HG02981 (cell line): ENCODE data around the gene CAMKMT.

ENCODE experiments used
- ATAC-seq: cut with Tn5 transposase; IDR thresholded peaks from one replicate; pipeline ENCODE4 v1.9.1; 2021; ENCODE audit warnings: mild to moderate bottlenecking, moderate library complexity; ENCODE audit not compliant: unreplicated experiment

Gene CAMKMT

DNA sequence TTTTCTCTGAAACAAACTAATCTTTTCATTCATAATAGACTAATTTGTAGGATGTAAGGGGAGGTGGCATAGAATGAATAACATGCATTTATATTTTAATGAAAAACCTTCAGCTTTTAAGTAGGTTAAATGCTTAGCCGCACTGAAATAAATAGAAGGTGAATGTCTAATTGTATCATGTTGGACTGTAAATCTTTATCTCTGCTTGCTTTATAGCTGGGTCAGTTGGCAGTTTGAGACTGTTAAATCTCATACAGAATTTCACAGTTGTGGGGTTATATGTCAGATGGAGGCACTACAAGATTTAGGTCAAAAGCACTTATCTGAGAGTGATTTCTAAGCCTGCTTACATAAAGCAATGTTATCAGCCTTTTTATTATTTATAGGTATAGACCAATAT, 405.0 kb downstream of the CAMKMT start:
- no peak for ATAC-seq

DNA sequence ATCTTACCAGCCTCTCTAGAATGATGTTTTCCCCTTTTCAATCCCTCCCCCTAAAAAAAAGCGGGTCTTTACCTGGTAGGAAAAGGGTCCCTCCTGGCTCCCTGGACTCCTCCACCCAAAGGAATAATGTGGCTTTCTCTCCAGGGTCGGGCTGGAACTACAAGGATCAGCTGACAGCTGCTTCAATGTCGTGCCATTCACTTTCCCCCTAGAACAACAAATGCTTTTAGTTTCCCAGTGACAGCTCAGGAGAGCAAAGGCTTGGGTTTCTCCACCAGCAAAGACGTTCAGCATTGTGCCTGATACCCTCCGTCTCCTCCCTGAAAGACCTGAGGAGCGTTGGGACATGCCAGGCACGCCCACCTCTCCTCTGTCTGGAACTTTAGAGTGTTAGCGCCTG, 405.9 kb downstream of the CAMKMT start:
- ATAC-seq = no peak

DNA sequence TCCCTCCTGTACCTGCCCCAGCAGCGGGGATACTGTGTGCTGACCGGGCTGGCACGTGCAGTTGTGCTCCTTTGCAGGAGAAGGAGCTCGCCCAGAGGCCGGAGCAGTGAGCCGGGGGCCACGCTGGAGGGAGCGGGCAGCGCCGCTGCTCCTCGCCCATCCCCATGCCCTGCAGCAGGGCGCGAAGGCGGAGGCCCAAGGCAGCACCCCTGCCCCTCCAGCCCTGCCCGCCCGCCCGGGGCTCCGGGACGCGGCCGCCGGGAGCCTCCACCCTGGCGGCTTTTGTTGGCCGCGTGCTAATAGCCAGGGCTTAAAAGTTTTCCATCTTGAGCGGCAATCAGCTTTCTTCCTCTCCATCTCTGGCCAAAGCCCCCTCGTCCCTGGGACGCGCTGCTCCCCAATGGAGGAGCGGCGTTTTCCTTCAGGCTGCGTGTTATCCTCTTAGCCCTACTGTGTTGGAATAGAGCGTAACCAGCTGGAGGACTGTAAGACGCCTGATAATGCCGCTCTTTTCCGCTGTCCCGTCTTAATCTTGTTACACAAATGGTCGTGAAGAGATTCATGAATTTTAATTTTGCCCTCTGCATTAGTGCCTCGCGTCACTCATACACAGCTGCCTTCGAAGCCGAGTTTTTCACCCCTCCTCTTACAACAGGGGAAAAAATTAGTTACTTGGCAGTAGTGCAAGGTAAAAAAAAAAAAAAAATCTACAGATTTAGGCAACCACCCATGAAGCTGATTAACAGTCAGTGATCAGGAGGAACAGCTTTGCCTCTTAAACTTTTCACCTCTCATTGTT, 406.9 kb downstream of the CAMKMT start:
- ATAC-seq = no peak

DNA sequence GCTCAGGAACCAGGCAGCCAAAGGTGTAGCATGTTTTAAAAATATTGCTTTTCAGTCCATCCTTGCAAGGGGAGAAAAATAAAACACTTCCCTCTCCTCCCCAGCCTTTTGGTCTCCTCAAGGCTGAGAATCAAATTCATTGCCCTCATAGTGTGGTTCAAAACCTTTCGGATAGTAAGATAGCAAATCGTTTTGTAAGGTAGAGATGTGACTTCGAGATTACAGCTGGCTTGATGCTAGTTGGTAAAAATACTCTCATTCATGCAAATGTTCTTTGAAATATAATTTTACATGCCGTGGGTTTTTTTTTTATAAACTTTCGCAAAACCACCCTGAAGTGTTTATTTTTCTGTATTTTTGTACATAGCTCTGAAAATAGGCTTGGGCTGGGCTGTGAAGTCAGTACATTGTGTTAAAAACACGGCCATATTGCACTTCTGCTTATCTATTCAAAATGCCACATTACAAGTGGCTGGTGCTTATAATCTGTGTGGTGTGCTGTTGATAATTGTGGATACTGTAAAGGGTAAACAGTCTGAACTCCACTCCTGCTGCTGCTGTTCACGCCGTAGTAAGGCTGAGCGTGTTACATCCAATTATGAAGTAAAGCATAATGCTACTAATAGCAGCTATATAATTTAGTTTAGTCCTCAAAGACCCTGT, 407.7 kb downstream of the CAMKMT start:
- no peak for ATAC-seq

DNA sequence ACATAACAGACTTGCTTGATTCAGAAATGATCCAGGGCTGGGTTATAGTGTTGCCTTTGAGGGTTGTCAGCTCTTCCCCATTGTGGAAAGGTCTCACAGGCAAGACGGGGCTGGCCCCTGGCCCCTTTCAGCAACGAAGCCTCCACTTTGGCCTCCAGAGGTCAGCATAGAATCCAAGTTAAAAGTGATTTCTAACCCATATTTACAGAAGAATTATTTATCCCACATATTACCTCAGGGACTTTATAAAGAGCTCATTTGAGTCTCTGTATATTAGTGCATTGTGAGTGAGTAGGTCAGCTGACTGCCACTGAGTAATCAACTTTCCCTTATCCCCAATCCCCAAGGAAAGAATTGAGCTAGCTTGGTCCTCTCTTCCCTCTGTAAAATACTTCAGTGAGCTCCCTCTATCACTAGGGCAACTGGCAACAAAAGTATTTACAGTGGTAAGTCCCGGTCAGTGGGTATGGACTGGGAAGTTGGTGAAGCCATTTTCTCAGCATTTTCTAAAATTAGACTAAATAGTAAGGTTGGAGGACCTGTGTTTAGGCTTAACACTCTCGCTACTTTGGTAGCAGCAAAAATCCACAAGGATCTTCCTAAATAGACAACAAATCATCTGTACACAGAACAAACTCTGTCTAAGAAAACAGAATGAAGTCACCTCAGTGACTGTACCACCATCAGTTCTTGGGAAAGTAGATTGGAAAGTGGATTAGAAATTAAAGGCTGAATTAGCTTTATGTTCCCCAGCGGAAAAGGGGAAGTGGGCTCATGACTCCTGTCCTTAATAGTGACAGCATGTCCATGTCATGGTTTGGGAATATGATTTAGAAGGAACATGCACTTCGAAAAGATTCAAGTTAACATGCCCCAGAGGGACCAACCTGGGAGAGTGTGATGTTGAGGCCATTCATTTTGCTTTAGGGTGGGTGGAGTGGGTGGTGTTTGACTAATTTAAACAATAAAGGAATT, 408.8 kb downstream of the CAMKMT start:
- ATAC-seq = no peak

DNA sequence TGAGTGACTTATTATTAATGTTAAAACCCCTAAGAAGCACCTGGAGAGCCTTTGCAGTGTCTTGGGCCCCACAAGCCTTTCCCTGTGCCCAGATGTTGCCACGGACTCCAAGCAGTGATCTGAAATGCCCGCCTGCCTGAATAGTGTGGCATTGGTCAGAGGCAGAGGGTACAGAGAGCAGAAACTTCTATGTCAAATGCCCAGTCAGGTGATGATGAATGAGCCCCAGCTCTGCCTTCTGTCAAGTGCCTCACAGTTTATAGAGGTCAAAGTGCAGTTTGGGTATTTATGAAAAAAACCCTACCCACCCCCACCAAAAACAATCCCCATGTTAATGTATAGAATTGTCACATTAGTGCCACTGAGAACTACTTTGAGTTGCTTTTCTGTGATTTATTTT, 409.8 kb downstream of the CAMKMT start:
- no peak for ATAC-seq

DNA sequence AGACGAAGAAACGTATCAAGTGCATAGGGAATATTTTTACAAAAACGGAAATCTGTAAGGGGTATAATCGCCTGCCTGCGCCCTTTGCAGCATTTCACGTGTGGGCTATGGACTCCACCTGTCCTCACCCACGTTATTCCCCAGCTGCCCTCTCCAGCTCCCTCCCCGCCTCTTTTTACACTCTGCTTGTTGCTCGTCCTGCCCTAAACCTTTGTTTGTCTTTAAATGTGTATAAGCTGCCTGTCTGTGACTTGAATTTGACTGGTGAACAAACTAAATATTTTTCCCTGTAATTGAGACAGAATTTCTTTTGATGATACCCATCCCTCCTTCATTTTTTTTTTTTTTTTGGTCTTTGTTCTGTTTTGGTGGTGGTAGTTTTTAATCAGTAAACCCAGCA, 410.4 kb downstream of the CAMKMT start:
- no peak for ATAC-seq

DNA sequence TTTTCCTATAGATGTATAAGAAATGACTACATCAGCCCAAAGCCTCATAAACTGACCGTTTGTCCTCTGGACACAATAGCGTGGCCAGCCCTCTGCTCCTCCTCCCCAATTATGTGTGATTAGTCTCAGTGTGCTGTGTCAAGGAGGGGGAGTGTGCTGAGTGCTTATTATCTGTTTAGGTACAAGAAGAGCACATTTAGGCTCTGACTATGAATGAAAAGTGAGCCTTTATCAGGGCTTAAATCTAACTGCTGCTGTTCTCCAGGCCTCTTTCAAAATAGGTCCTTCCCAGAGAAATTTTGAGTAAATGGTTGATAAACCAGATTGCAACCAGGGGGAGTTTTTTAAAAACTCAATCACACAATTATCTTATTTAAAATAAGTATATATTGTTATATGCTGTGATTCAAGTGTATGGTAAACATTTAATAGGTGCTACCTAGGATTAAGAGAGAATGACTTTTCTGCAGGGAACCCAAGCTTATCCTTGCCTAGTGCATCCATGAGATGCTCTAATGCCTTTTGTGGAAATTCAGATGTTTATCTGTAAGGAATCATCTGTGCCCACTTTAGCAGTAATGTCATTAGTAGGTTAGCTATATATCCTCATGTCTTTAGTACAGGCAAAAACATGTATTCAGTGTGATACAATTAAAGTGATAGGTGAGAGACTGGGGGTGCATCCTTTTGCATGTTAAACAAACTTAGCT, 411.1 kb downstream of the CAMKMT start:
- no peak for ATAC-seq

DNA sequence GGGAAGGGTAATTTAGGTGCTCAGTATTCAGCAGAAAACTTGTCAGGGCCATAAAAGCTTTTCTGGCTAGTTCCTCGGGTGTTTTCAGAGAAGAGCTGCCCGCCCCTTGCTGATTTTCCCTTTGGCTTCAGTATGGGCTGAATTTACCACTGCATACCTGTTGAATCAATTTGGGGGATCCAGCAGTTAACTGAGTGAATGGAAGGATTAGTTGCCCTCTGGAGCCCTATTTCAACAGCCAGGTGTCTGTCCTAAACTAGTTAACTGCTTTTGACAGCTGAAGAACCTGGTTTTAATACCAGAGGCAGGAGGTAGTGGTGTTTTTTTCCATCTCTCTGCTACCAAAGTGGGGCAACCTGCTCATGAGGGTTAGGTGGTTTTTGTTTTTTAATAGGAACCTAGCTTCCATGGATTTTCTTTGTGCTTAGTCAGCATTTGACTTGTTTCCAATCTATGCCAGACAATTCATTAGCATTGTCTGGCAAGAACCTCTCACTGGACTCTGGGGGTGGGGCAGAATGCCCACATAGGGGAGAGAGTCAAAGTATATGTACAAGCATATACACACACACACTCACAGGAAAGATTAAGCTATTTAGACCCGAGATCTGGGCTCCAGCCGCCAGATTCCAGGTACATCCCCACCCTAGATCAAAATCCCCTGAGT, 413.2 kb downstream of the CAMKMT start:
- no peak for ATAC-seq

DNA sequence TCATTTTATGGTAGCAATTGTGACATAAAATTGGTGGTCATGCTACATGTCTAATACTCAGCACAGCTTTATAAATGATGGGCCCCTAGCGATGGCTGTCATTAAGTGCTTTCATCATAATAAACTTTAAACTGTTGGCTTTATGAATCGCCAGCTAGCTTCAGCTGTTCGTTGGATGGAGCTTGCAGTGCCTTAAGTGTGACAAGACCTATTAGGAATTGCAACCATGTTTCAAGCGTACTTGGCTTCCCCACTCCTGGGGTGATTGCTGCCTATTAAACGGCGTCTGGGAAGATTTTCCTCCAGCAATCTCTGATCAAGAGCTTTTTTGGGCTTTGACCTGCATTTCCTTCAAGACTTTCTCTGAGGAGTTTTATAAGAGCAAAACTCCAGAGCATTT, 415.3 kb downstream of the CAMKMT start:
- ATAC-seq = no peak

DNA sequence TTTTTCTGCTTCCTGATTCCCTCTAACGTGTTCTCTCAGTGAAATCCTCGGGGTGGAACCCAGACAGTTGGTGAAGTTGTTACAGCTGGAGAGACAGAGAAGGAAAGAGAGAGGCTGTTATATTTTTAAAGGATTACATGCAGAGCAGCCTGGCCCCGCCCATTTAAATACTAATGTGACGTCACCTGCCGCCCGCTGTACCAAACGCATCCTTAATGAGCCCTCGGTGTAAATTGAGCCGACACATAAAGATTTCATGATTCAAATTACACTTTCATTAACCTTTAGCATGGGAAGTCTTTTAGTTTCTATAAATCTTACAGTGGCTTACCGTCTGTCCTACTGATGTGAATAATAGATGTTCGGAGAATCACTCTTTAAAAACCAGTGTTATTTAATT, 415.8 kb downstream of the CAMKMT start:
- no peak for ATAC-seq

DNA sequence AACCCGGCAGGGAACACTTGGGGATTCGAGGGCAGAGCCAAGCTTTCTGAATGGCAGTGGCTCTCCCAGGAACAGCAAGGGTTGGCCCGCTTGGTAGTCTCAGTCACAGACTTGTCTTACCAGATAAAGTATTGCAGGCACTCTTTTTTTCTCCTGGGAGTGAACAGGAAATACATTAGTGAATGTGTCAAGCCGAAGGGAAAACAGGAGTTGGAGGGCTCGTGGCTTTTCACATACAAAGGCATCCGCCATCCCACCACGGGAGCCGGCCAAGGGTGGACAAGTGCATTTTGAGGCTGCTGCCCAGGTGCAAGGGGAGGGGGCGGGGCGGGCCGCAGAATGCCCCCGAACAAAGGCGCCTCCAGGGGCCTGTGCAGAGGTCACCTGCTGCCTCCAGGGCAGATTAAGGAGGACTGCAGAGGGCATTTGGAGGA, 416.5 kb downstream of the CAMKMT start:
- peak; percentile 43 for ATAC-seq

DNA sequence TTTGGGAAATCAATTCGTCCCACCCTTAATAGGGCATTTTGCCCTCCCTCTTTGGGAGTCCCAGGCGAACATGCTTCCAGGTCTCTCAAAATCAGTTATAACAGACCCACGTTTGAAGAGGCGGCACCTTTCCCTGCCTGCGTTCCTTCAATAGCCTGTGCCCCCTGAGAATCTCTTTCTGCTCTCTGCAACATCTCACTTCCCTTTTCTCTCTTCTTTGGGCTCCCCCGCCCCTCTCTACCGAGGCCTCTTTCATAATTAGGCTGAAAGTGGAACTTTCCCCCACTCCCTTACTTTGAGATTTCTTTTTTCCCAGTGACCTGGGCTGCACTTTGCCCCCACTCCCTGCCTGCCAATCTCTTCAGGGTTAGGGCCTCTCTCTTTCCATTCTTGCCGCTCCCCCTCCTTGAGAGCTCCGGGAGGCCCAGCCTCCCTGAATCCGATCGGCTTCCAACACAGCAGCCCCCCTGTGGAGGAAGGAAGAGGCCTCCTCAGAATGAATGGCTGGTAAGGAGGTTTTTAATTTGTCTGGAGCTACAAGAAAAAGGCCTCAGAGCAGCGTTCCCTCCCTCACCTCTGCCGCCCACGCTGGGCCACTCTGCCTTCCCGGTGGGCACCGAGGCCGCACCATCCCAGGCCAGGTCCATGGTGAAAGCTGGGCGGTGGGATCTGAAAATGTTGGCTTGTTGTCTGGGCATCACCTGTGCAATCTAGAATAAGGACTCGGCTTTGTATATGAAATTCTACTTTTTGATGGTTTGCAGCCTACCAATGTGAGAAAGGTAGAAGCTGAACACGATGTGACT, 417.1 kb downstream of the CAMKMT start:
- peak; percentile 93 for ATAC-seq

DNA sequence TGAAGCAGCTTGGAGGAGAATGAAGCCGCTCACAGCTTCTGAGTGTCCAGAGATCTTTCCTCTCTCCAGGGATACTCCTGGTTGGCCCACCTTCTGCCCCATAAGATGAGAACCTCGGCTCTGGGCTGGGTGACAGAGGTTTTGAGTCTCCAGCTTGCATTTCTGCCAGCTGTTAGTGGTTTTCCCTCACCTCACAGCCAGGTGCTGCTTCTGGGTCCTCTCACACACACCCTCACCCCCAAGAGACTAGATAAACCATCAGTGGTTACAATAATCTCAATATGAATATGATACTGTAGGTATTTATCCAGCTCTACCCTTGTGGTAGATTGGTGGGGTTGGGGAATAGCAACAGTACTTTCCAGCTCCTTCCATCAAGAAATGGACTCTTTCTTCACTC, 418.0 kb downstream of the CAMKMT start:
- peak; percentile 29 for ATAC-seq

DNA sequence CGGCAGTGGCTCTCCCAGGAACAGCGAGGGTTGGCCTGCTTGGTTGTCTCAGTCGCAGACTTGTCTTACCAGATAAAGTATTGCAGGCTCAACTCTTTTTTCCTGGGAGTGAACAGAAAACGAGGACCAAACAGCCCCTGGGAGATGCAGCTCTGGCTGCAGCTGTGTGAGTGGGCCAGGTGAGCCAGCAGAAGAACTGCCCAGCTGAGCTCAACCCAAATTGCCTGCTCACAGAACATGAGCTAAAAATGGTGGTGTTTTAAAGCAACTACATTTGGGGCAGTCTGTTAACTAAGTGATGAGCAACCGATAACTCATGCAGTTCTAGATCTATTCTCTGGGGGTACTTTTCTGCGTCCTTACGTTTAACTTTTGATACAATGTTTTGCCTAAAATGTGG, 418.7 kb downstream of the CAMKMT start:
- no peak for ATAC-seq

DNA sequence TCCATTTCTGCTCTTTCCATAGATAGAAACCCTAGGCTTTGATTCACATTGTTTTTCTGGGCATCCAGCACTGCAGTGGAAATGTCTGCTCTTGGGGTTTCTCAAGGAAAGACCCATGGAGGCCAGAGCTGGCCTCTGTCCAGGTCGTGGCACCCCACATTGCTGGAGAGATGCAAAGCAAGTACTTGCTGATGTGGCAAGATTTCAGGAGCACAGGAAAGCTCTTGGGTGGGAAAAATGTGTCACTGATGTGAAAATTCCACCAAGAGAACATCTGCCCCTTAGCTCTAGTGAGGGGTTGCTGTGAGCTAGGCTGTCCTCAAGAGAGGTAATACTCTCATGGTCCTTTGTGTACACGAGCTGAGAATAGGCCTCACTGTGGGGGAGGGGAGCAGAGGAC, 423.7 kb downstream of the CAMKMT start:
- no peak for ATAC-seq

DNA sequence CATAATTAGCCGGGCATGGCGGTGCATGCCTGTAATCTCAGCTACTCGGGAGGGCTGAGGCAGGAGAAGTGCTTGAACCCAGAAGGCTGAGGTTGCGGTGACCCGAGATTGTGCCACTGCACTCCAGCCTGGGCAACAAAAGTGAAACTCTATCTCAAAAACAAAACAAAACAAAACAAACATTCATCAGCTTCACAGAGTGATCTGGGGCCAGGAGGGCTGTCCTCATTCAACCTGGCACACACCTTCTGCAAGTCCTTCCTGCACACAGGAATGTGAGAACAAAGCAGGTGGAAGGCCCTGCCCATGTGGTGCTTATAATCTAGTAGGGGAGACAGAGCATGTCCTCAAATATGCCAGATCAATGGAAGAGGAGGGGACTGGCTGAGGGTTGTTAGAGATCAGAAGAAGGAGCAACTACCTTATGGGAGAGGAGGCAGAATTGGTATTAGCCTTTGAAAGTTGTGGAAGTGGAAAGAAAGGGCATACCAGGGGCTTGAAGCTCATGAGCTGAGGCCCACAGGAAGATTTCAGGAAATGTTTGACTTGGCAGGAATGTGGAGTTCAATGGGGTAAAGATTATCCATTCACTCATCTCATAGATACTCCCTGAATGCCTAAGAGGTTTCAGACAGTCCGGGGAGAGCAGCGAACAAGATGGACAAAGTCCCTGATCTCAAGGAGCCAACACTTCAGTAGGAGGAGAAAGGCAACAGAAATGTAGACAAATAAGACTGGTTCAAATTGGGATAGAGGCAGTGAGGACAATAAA, 424.5 kb downstream of the CAMKMT start:
- no peak for ATAC-seq

DNA sequence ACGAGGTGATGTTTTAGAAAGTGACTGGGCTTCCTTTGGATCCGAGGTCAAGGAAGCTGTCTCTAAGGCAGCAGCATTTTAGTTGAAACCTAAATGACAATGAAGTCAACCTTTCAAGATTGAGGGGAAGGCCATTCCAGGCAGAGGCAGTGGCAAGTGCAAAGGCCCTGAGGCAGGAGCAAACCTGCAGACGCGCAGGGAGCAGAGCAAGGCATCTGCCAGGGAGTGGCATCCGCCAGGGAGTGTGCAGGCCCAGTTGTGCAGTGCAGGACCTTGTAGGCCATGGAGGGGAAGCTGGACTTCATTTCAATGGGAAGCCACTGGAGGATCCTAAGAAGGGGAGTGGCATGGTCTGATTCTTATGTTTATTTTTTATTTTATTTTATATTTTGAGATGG, 425.1 kb downstream of the CAMKMT start:
- ATAC-seq = no peak

DNA sequence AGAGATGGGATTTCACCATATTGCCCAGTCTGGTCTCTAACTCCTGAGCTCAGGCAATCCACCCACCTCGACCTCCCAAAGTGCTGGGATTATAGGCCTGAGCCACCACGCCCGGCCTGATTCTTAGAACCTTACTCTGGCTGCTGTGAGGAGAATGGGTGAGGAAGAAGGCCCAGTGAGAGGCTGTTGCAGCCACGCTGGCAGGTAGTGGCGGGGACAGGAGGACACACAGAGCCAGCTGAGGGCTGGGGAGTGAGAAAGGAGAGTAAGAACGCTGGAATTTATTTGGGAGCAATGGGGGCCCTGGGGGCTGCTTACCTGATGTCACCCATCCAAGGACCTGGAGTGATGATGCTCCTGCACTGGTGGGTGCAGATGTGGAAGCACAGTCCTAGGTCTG, 425.9 kb downstream of the CAMKMT start:
- ATAC-seq = no peak
